B cell (primary cell): ENCODE results near the gene PRIMPOL. TPM values are rescaled to one million over a fixed set of nuclear protein-coding genes. Genes with fewer than 3 reads are reported as not detected.

Experiments used
- ATAC-seq: fragments of 200-7000 bp; cut with Tn5 transposase; one replicate; pipeline ENCODE4 v1.10.0; 2021; ENCODE audit warnings: low read depth, mild to moderate bottlenecking, moderate number of reproducible peaks, moderate library complexity
- CTCF ChIA-PET: fragments of 350-600 bp; sonication (Branson Sonifier 250); formaldehyde crosslinking; loops from one replicate; lab custom pipeline; 2021; ENCODE audit warnings: antibody characterized with exemption, inconsistent platforms; lab: Charles Lee
- POLR2A ChIA-PET: fragments of 350-600 bp; sonication (Branson Sonifier 250); formaldehyde crosslinking; loops from one replicate; lab custom pipeline; 2021; ENCODE audit warnings: antibody characterized with exemption; lab: Charles Lee
- DNase-seq: peaks from one replicate; pipeline ENCODE4 v3.0.0; 2013
- H2AFZ ChIP-seq: 2 replicates; pipeline ENCODE4 v1.6.1; 2012; ENCODE audit warnings: mild to moderate bottlenecking, low read depth, low read length; ENCODE audit not compliant: insufficient read depth, poor library complexity, severe bottlenecking
- H3K27ac ChIP-seq, 2 donors: 1 replicate in 1 of 2; 2 replicates in 1 of 2; pipeline ENCODE4 v1.5.1; 2012 to 2013; ENCODE audit warnings: low read length in 2 of 2, mild to moderate bottlenecking in 2 of 2, moderate library complexity in 1 of 2
- H3K27me3 ChIP-seq, 4 experiments: fragments of 200-600 bp in 1 of 4; sonication (generic) in 1 of 4; replicated peaks in 1 of 4; 1 replicate in 2 of 4; 2 replicates in 2 of 4; pipeline versions ENCODE4 v1.6.1 to v1.7.0; 2013 to 2016; ENCODE audit warnings: low read length in 3 of 4, mild to moderate bottlenecking in 2 of 4, mixed read lengths in 1 of 4, moderate library complexity in 1 of 4; ENCODE audit not compliant: insufficient read depth in 4 of 4, control insufficient read depth in 3 of 4; ENCODE audit errors: control extremely low read depth in 1 of 4
- H3K36me3 ChIP-seq, 2 experiments: replicated peaks in 1 of 2; 1 replicate in 1 of 2; 2 replicates in 1 of 2; pipeline versions ENCODE4 v1.6.1 to v1.7.1; 2013; ENCODE audit warnings: low read length in 1 of 2; ENCODE audit not compliant: insufficient read depth in 2 of 2, control insufficient read depth in 1 of 2; ENCODE audit errors: control extremely low read depth in 1 of 2, extremely low read depth in 1 of 2
- H3K4me1 ChIP-seq, 2 donors: fragments of 200-600 bp in 1 of 2; sonication (generic) in 1 of 2; 1 replicate in 1 of 2; 2 replicates in 1 of 2; pipeline versions ENCODE4 v1.5.1 to v1.6.1; 2013 to 2017; ENCODE audit warnings: low read length in 2 of 2; ENCODE audit not compliant: control insufficient read depth in 2 of 2, insufficient read depth in 2 of 2
- H3K4me2 ChIP-seq: replicated peaks from 2 replicates; pipeline ENCODE3; 2012; ENCODE audit warnings: mild to moderate bottlenecking, low read depth, low read length; ENCODE audit not compliant: poor library complexity, severe bottlenecking
- H3K4me3 ChIP-seq, 5 experiments: fragments of 200-600 bp in 1 of 5; sonication (generic) in 1 of 5; 1 replicate in 3 of 5; 2 replicates in 2 of 5; pipeline versions ENCODE4 v1.5.1 to v1.7.0; 2011 to 2016; ENCODE audit warnings: low read length in 4 of 5, mild to moderate bottlenecking in 4 of 5, low read depth in 2 of 5, control low read depth in 1 of 5, moderate library complexity in 1 of 5; ENCODE audit not compliant: insufficient read depth in 1 of 5; ENCODE audit errors: control extremely low read depth in 1 of 5, extremely low read depth in 1 of 5
- H3K79me2 ChIP-seq: fragments of 200-600 bp; sonication (generic); one replicate; pipeline ENCODE4 v1.6.0; 2016; ENCODE audit warnings: low read length; ENCODE audit not compliant: control insufficient read depth, insufficient read depth
- H3K9ac ChIP-seq: fragments of 200-600 bp; sonication (generic); 2 replicates; pipeline ENCODE4 v1.6.1; 2017; ENCODE audit warnings: mild to moderate bottlenecking, low read length, moderate library complexity
- H3K9me3 ChIP-seq, 3 donors: one replicate each; pipeline versions ENCODE4 v1.6.1 to v1.7.1; 2013; ENCODE audit warnings: low read length in 2 of 3; ENCODE audit not compliant: control insufficient read depth in 2 of 3, insufficient read depth in 1 of 3; ENCODE audit errors: control extremely low read depth in 1 of 3
- H4K20me1 ChIP-seq: 2 replicates; pipeline ENCODE4 v1.6.0; 2012; ENCODE audit warnings: mild to moderate bottlenecking, low read length; ENCODE audit not compliant: insufficient read depth, control insufficient read depth, poor library complexity, severe bottlenecking
- H3K27ac Mint-ChIP-seq: one replicate; pipeline ENCODE4 v1.8.0; 2021; ENCODE audit warnings: mixed read lengths
- H3K27me3 Mint-ChIP-seq: one replicate; pipeline ENCODE4 v1.8.0; 2021; ENCODE audit warnings: mixed read lengths
- H3K4me1 Mint-ChIP-seq: one replicate; pipeline ENCODE4 v1.8.0; 2021; ENCODE audit warnings: mixed read lengths
- H3K4me3 Mint-ChIP-seq: one replicate; pipeline ENCODE4 v1.8.0; 2021; ENCODE audit warnings: mixed read lengths
- H3K9me3 Mint-ChIP-seq: one replicate; pipeline ENCODE4 v1.8.0; 2022; ENCODE audit warnings: mixed read lengths; ENCODE audit not compliant: insufficient read depth
- EZH2 ChIP-seq: IDR thresholded peaks from 2 replicates; pipeline ENCODE4 v1.6.1; 2012; ENCODE audit warnings: borderline replicate concordance, low read depth, mild to moderate bottlenecking, moderate library complexity, low read length; ENCODE audit not compliant: insufficient read depth, poor library complexity, severe bottlenecking
- WGBS: methylation state at CpG from one replicate; pipeline ENCODE4 v1.1.5; 2013; ENCODE audit warnings: missing lambda C conversion rate; ENCODE audit not compliant: insufficient coverage; 5-methylcytosine and 5-hydroxymethylcytosine counted together
- intact Hi-C: fragments of 100-400 bp; cut with micrococcal nuclease; formaldehyde crosslinking; loops from one replicate; pipeline ENCODE4 v1.10.0; 2022
- polyA plus RNA-seq: library from polyadenylated mRNA; depleted of rRNA; stranded (reverse); fragments of >200 nt; gene quantifications from 2 replicates; pipeline ENCODE4 v1.2.3, GENCODE V29; 2012
- total RNA-seq, 2 donors: library from RNA; stranded (reverse); fragments of 120-200 nt in 1 of 2; gene quantifications; 1 replicate in 1 of 2; 2 replicates in 1 of 2; pipeline versions ENCODE4 v1.2.3 to v1.2.4, GENCODE V29; 2013 to 2022
- TF ChIP-seq, protein P1 (sequence below): fragments of 200-600 bp; IDR thresholded peaks from one replicate; pipeline ENCODE4 v1.8.0; 2022; ENCODE audit warnings: antibody characterized with exemption, mild to moderate bottlenecking

Gene PRIMPOL
- total and polyA plus RNA-seq, 2 donors (not counting 1 experiment from before 2014, with no cell fraction given): 15.4 to 16.3 TPM

DNA sequence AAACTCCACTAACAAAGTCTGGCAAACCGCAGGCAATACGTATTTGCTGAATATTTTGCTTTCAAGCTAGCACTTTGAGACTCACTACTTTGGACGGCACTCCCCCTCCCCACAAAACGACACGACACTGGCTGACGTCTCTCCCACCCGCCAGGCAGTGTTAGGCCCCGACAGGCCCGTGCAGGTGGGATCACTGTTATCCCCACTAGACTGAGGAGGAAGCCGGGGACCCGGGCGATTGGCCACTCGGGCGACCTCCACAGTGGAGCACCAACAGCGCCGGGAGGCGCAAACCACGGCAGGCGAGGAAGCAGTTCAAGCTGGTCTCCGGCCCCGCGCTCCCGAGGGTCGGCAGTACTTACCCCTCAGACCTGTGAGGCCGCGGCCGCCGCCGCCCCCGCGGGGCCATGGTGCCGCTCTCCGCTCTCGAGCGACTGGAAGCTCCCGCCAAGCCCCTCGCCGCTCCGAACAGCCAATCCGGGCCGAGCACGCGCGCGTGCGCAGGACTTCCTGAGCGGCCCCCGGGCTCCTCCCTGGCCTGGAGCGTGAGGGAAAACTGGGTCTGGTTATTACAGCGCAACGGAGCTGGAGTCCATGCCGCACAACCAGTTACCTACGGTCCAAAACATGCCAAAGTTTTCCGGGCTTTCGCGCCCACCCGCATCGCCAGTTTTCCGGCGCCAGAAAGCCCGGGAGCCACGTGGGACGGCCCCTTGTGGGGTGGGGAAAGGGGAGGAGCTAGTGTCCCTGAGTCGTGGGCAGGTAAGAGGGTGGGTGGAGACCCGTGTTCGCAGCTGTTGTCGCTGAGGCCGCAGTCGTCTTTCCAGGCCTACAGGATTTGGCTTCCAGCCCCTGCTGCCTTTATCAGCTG, 84.4 kb downstream of the PRIMPOL start, which contains the start of gene CENPU:
CENPU (minus strand) TSS at position 443 of the 871 bp plus-strand sequence; CDS start at position 409, 34 bp downstream.
- H3K4me2 ChIP-seq: peak within 1 kb of the TSS; percentile 94
- intact Hi-C loops: loop anchor here (1.0 to 10.0 kb wide), 9 partner anchors 85 to 1292 kb away; partner anchors contain the start of genes CASP3, CDKN2AIP, IRF2 and PRIMPOL
- ChIA-PET CTCF (interaction anchor here (0.7 to 2.8 kb wide), 9 partner anchors 9 to 497 kb away, joined by 3 to 25 read pairs (median 4); partner anchors contain the start of genes CASP3, PRIMPOL and SLC25A4), POLR2A (interaction anchor here (0.5 to 2.0 kb wide), 7 partner anchors 10 to 1228 kb away, joined by 3 to 23 read pairs (median 3); partner anchors contain the start of genes CASP3, IRF2, PRIMPOL and SLC25A4)
- ATAC-seq: peak; percentile 95
- TF ChIP-seq, protein P1, sequence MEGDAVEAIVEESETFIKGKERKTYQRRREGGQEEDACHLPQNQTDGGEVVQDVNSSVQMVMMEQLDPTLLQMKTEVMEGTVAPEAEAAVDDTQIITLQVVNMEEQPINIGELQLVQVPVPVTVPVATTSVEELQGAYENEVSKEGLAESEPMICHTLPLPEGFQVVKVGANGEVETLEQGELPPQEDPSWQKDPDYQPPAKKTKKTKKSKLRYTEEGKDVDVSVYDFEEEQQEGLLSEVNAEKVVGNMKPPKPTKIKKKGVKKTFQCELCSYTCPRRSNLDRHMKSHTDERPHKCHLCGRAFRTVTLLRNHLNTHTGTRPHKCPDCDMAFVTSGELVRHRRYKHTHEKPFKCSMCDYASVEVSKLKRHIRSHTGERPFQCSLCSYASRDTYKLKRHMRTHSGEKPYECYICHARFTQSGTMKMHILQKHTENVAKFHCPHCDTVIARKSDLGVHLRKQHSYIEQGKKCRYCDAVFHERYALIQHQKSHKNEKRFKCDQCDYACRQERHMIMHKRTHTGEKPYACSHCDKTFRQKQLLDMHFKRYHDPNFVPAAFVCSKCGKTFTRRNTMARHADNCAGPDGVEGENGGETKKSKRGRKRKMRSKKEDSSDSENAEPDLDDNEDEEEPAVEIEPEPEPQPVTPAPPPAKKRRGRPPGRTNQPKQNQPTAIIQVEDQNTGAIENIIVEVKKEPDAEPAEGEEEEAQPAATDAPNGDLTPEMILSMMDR: no peak
- TF ChIP-seq EZH2: no peak
- Mint-ChIP-seq H3K4me1 (peaks cover 16% of the 10 kb centered on the region), H3K27me3 (no peaks in the 10 kb centered on the region), H3K9me3 (no peaks in the 10 kb centered on the region), H3K4me3 (peak within 1 kb of the TSS; percentile 93), H3K27ac (peak within 1 kb of the TSS; percentile 93)
- no peaks in the 10 kb centered on the region for H3K36me3 ChIP-seq
- H3K27me3 ChIP-seq: no peaks in the 10 kb centered on the region
- whole genome bisulfite sequencing: under 1% methylated on average over 65 of the region's 69 CpGs
- H3K4me1 ChIP-seq: peaks cover 7 to 12% of the 10 kb centered on the region in 2 donors
- H4K20me1 ChIP-seq: no peaks in the 10 kb centered on the region
- peak within 1 kb of the TSS; percentile 77 for H3K9ac ChIP-seq
- peak within 1 kb of the TSS; percentile 1 to 52 for H3K27ac ChIP-seq
- no peaks in the 10 kb centered on the region for H3K9me3 ChIP-seq
- peak within 1 kb of the TSS; percentile 65 to 76 (median 72) for H3K4me3 ChIP-seq
- H3K79me2 ChIP-seq: peaks cover 6% of the 10 kb centered on the region
- DNase-seq: peak; percentile 96
- H2AFZ ChIP-seq: peak within 1 kb of the TSS; percentile 94
